Measurements from ENCODE around the gene SLC25A41.

SLC25A41 gene

GRCh38 chr19:6425732-6426620 is 7.6 kb downstream of the SLC25A41 start:
- no peak for DNase-seq

- peak; percentile 99 for DNase-seq
Measured at GRCh38 chr19:6424939-6425731, 8.4 kb downstream of the SLC25A41 start.

DNA sequence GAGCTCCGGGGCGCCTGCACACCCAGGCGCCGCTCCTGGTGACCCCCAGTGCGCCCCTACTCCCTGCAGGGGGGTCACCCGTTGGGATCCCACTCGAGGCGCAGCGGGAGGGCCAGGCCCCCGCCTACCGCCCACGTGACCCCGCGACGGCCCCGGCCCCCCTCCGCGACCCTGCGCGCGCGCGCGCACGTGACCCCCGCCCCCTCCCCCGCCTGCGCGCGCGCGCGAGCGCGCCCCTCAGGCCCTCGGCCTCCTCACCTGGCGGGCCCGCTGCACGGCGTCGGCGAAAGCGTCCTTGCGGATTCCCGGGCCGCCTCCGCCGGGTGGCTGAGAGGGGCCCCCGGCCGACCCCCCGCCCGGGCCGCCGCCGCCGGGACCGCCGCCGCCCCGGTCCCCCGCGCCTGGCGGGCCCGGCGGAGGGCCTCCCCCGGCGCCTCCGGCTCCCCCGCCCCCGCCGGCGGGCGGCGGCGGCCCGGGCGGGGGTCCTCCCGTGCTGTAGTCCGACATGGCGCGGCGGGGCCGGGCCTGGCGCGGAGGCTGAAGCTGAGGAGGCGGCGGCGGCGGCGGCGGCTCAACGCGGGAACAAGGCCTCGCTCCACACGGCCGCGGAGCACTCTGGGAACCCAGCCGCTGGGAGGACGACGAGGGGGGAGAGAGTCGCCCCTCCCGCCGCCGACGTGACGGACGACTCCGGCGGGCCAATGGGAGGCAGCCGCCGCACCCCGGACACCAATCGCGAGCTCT is 9.2 kb downstream of the SLC25A41 start, which contains the start of gene KHSRP:
Gene KHSRP (minus strand): TSS at position 617 of the 744 bp plus-strand sequence. CDS start 110 bp downstream, at position 507.
- DNase-seq, result no peak

DNA sequence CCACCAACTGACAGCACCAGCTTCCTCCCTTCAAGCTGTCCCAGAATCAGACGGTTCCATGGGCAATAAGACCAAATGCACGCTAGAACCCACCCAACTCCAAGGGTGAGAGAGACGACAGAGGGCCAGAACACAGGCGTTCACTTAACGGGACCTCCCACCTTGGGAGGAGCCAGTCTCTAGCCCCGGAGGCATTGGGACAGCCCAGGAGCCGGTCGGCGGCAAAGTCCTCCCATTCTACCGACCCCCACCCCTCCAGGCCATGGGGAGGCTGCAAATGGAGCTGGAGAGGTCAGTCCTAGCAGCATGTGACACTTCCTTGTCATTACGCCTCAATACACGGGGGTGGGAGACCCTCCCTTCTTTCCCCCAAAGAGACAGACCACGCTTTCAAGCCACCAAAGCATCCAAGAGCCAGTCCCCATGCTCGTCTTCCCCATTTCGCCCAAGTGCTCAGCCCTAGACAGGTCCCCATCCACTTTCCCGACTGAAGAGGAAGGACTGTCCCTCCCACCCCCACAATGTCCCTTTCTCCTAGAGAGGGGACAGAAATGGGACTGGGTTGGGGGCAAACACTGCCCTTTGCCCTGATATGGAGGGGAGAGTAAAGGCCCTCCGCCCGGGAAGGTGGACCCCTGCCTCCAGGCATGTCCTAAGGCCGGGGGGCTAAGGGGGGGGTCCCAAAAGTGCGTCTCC is 9.9 kb downstream of the SLC25A41 start:
- DNase-seq, result no peak

GRCh38 chr19:6421075-6422014 is 12.2 kb downstream of the SLC25A41 start:
- no peak for DNase-seq

DNA sequence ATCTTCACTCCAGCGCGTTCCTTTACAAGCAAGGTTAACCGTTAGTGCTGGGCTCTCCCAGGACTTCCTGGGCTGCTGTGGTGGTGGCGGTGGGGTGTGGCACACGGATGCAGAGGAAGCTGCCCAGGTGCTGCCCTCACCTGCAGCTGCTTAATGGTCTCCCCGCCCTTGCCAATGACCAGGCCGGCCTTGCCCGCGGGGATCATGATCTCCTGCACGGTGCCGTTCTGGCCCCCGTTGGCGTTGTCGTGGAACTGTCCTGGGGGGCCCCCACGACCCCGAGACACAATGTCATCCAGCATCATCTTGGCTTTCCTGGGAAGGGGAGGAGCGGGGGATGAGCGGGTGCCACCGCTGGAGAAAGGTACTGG is 15.0 kb downstream of the SLC25A41 start:
- DNase-seq, result no peak

DNA sequence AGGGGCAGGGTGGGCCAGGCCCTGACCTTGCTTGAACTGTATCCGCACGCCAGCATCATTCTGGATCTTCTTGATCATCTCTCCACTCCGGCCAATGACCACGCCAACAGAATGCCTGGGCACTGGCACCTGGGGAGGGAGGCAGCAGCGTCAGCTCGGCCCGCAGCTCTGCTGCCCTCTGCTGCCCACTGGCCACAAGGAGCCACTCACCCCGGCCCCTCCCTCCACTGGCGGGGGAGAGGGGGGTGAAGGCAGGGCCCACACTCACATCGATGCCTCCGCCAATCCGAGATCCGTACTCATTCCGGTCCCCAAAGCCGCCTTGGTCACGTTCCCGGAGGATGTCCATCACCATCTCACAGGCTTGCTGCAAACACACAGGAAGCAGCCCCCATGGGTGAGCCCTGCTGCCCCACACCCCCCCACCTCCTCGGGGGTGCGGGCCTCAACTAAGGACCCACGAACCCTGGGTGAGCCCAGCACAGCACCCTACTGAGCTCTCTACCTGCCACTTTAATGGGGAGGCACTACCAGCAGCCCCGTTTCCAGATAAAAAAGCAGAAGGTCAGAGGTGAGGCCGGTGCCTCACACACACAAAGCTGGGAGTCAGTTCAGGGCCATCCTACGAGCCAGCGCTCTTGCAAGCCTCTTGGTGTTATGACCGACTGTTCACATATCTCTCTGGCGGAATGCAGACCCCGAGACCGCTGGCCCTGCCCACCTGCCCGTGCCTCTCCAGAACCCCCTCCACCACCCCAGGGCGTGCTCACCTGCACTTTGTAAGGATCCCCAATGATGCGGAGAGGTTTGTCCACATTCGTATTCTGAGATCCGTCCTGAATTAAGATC is 15.6 kb downstream of the SLC25A41 start:
- no peak for DNase-seq

DNA sequence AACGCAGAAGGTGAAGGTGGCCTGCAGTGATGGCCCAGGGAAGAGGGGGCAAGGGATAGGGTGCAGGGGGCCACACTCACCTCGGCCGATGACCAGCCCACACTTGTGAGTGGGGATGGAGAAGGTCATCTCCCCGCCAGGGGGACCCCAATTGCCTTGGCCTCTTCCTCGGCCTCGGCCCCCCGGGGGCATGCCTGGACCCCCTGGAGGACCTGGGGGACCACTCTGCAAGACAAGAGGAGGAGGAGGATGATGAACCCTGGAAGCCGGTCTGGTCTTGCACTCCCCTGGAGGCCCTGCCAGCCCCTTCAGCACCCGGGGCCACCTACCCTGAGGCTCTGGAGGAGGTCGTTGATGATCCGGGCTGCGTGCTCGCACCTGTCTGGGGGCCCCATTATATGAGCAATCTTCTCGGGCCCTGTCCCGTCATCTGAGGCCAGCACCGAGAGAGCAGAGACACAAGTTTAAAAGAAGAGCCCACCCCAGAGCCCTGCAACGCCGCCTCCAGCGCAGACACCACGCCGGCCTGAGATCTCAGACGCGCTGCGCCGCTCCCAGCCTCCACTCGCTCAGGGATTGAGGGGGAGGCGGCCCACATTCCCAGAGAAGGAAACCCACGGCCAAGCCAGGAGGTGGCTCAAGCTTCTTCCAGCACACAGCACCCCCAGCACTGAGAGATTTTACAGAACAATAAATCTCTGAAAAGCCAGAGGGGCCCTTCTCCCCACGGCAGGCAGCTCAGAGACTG is 16.7 kb downstream of the SLC25A41 start:
- DNase-seq, result no peak

GRCh38 chr19:6415591-6416190 is 17.9 kb downstream of the SLC25A41 start:
- no peak for DNase-seq

DNA sequence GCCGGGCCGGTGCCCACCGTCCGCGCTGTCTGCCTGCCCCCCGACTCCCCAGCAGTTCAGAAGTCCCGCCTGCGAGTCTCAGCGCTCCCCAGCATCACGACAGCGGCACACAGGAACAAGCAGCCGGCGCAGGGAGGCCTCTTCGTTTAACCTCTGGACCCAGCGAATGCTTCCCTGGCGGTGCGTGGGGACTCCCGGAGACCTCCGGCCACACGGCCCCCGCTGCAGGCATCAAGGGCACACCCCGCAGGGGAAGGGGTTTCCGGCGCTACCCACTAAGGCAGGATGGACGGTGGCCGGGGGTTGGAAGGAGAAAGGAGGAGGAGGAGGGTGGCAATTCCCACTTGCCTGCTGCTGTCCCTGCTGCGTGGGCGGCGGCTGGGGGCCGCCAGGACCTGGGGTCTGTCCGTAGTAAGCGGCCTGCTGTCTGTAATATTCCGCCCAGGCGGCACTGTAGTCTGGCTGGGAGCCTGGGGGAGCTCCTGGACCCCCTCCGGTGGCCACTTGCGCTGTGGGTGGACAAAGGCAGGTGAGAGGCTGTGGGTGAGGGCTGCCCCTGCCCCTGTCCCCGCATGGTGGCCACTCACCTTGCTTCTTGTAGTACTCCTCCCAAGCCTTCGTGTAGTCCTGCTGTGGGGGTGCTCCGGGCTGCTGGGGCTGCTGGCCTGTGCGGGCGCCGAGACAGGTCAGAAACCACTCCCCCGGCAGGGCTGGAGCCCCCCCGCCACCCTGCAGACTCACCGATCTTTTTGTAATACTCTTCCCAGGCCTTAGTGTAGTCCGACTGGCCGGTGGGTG is 18.6 kb downstream of the SLC25A41 start:
- DNase-seq, result no peak

GRCh38 chr19:6413721-6414643 is 19.6 kb downstream of the SLC25A41 start:
- DNase-seq, result no peak

DNA sequence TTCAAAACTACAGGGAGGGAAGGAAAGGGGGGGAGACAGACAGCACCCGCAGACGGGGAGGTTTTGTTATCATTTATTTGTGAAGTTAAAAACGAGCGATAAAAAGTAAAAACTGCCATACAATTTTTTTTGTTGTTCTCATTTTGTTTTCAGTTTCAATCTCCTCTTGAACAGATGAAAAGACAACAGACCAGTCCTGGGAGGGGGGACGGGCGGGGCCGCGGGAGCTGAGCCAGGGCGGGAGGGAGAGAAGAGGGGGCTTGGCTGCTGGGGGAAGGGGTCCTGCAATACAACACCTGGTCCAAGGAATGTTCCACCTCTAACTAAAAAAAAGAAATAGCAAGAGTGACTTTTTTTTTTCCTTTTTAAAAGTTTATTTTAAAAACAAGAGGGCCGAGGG is 20.3 kb downstream of the SLC25A41 start:
- DNase-seq, result no peak

GRCh38 chr19:6412447-6413091 is 21.0 kb downstream of the SLC25A41 start:
- DNase-seq, result no peak

DNA sequence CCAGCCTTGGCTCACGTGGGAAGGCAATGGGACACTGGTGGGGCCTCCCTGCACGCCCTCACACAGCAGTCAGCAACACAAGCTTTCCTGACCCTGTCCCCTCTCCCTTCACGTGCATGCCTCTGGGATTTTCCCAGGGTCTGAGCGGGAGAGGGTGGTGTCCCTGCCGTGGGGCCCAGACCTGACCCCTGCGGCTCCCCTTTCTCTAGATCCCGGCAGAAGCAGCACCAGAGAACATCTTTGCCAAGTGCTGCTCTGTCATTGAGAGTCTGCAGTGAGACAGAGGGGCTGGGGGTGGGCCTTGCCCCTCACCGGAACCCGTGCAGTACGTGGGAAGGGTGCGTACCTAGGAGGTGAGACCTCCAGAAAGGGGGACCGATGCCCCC is 21.5 kb downstream of the SLC25A41 start:
- DNase-seq, result no peak

- no peak for DNase-seq
Measured at GRCh38 chr19:6409346-6409745, 24.2 kb downstream of the SLC25A41 start.

DNA sequence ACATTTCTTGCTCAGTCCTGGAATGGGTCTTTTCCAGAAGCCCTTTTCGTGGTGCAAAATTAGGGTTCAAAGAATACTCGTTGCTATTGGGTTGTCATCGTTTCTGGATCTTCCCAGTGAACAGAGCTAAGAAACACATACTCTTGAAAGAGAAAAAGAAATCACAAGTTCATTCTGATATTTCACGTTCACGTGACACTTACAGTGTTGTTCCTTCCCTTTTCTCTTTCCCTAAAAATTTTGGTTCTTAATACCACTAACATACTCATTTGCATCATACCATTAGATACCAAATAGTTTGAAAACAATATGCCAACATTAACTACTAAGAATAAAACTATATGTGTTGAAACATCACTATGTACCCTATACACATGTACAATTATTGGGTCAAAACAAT is 27.2 kb downstream of the SLC25A41 start:
- DNase-seq, result no peak

Data from right forelimb (tissue), 1 donor.